HG03575 (cell line): ENCODE data around the gene ZNF787.

ENCODE experiments used
- ATAC-seq: cut with Tn5 transposase; IDR thresholded peaks from one replicate; pipeline ENCODE4 v1.9.1; 2021; ENCODE audit not compliant: unreplicated experiment, insufficient number of reproducible peaks, low FRiP score; ENCODE audit errors: extremely low read depth

The ZNF787 gene

GRCh38 chr19:56066152-56067023, 54.7 kb downstream of the ZNF787 start:
- ATAC-seq: no peak

GRCh38 chr19:56053596-56053995, 67.5 kb downstream of the ZNF787 start:
- ATAC-seq: no peak
